ENCODE results near the gene CIROP.

Gene CIROP

GRCh38 chr14:23058654-23059504 lies 45.9 kb downstream of the CIROP start:
- H3K14ac ChIP-seq (ENCODE audit: low read length in 2 of 2) = no peak overlapping the region
- H2BK5ac ChIP-seq (ENCODE audit: low read depth, low read length, poor library complexity, severe bottlenecking) = no peak overlapping the region
- peaks cover 9% of the 10 kb centered on the region for H3K79me1 ChIP-seq (replicated peaks; ENCODE audit: low read length, poor library complexity, severe bottlenecking)
- no peak overlapping the region for H3K4me2 ChIP-seq (ENCODE audit: low read length, poor library complexity, severe bottlenecking)
- no peak overlapping the region for H3K4me3 ChIP-seq (ENCODE audit: insufficient read depth in 1 of 2, low read depth in 1 of 2, low read length in 2 of 2)
- no peak for DNase-seq
- peak overlapping the region in 1 of 2 experiments; percentile 15 for H2BK12ac ChIP-seq (ENCODE audit: low read length in 2 of 2)
- no peak overlapping the region for H2BK120ac ChIP-seq (ENCODE audit: low read depth, low read length)
- H4K91ac ChIP-seq (ENCODE audit: low read length) = no peak overlapping the region
- WGBS = 92% methylated on average over 32 of the region's 32 CpGs
- peaks cover 38% of the 10 kb centered on the region for H3K4me1 ChIP-seq (ENCODE audit: control insufficient read depth, insufficient read depth, low read depth, low read length)
- H3K18ac ChIP-seq (ENCODE audit: low read depth in 1 of 2, low read length in 2 of 2) = no peak overlapping the region
- no peak overlapping the region for H2BK15ac ChIP-seq (ENCODE audit: low read depth, poor library complexity, severe bottlenecking)
- H3K27me3 ChIP-seq (ENCODE audit: control insufficient read depth in 1 of 2, insufficient read depth in 1 of 2, low read length in 2 of 2) = no peaks in the 10 kb centered on the region
- peak overlapping the region in 1 of 2 experiments; percentile 53 for H3K4ac ChIP-seq (ENCODE audit: low read depth in 1 of 2, low read length in 2 of 2)
- peak overlapping the region; percentile 64 for H3K27ac ChIP-seq (ENCODE audit: low read length, poor library complexity, severe bottlenecking)
- no peak overlapping the region for H3K9ac ChIP-seq (ENCODE audit: low read length)
- H4K8ac ChIP-seq (ENCODE audit: low read length) = no peak overlapping the region
- no peak overlapping the region for H2AFZ ChIP-seq (ENCODE audit: low read depth, low read length)
- no peak overlapping the region for H3K23ac ChIP-seq (ENCODE audit: low read length in 2 of 2)
- peaks cover 47 to 56% of the 10 kb centered on the region in 2 experiments for H3K36me3 ChIP-seq (ENCODE audit: control insufficient read depth in 1 of 2, insufficient read depth in 2 of 2, low read depth in 1 of 2, low read length in 2 of 2)
- H3K9me3 ChIP-seq (ENCODE audit: control insufficient read depth, low read length) = no peaks in the 10 kb centered on the region
- H2AK5ac ChIP-seq (ENCODE audit: low read length, severe bottlenecking) = no peak overlapping the region

- peak overlapping the region in 1 of 2 experiments; percentile 58 for H3K4ac ChIP-seq (ENCODE audit: low read depth in 1 of 2, low read length in 2 of 2)
- no peak overlapping the region for H2BK120ac ChIP-seq (ENCODE audit: low read depth, low read length)
- no peak overlapping the region for H2BK12ac ChIP-seq (ENCODE audit: low read length in 2 of 2)
- peak overlapping the region; percentile 63 to 76 for H3K4me3 ChIP-seq (ENCODE audit: insufficient read depth in 1 of 2, low read depth in 1 of 2, low read length in 2 of 2)
- WGBS = 3% methylated on average over 44 of the region's 51 CpGs
- no peak overlapping the region for H3K23ac ChIP-seq (ENCODE audit: low read length in 2 of 2)
- peak overlapping the region; percentile 75 for H3K9ac ChIP-seq (ENCODE audit: low read length)
- H2AK5ac ChIP-seq (ENCODE audit: low read length, severe bottlenecking) = no peak overlapping the region
- H4K91ac ChIP-seq (ENCODE audit: low read length) = no peak overlapping the region
- H2BK5ac ChIP-seq (ENCODE audit: low read depth, low read length, poor library complexity, severe bottlenecking) = no peak overlapping the region
- peaks cover 38 to 54% of the 10 kb centered on the region in 2 experiments for H3K36me3 ChIP-seq (ENCODE audit: control insufficient read depth in 1 of 2, insufficient read depth in 2 of 2, low read depth in 1 of 2, low read length in 2 of 2)
- H3K27ac ChIP-seq (ENCODE audit: low read length, poor library complexity, severe bottlenecking) = peak overlapping the region; percentile 84
- no peaks in the 10 kb centered on the region for H3K9me3 ChIP-seq (ENCODE audit: control insufficient read depth, low read length)
- H3K4me2 ChIP-seq (ENCODE audit: low read length, poor library complexity, severe bottlenecking) = peak overlapping the region; percentile 91
- peak; percentile 86 for DNase-seq
- H3K27me3 ChIP-seq (ENCODE audit: control insufficient read depth in 1 of 2, insufficient read depth in 1 of 2, low read length in 2 of 2) = no peaks in the 10 kb centered on the region
- no peak overlapping the region for H3K14ac ChIP-seq (ENCODE audit: low read length in 2 of 2)
- peaks cover 38% of the 10 kb centered on the region for H3K4me1 ChIP-seq (ENCODE audit: control insufficient read depth, insufficient read depth, low read depth, low read length)
- peak overlapping the region; percentile 39 for H2AFZ ChIP-seq (ENCODE audit: low read depth, low read length)
- peaks cover 6% of the 10 kb centered on the region for H3K79me1 ChIP-seq (replicated peaks; ENCODE audit: low read length, poor library complexity, severe bottlenecking)
- H4K8ac ChIP-seq (ENCODE audit: low read length) = no peak overlapping the region
- peak overlapping the region; percentile 25 to 29 for H3K18ac ChIP-seq (ENCODE audit: low read depth in 1 of 2, low read length in 2 of 2)
- no peak overlapping the region for H2BK15ac ChIP-seq (ENCODE audit: low read depth, poor library complexity, severe bottlenecking)
Measured at GRCh38 chr14:23057757-23058653, 46.8 kb downstream of the CIROP start.

- no peak within 1 kb of the TSS for H2BK120ac ChIP-seq (ENCODE audit: low read depth, low read length)
- WGBS = 2% methylated on average over 36 of the region's 73 CpGs
- H3K9ac ChIP-seq (ENCODE audit: low read length) = peak within 1 kb of the TSS; percentile 75
Measured at GRCh38 chr14:23056956-23057756, 47.6 kb downstream of the CIROP start, which contains the start of gene CDH24. Gene CDH24, minus strand, starts transcription at chr14:23057520. Its CDS starts 1,787 bp downstream, at chr14:23055733.

More at GRCh38 chr14:23056956-23057756, 47.6 kb downstream of the CIROP start, which contains the start of gene CDH24:
- Histone ChIP-seq H3K4me1 (ENCODE audit: control insufficient read depth, insufficient read depth, low read depth, low read length) (peaks cover 36% of the 10 kb centered on the region), H4K8ac (ENCODE audit: low read length) (no peak within 1 kb of the TSS), H3K18ac (ENCODE audit: low read depth in 1 of 2, low read length in 2 of 2) (peak within 1 kb of the TSS; percentile 29 to 60), H2BK15ac (ENCODE audit: low read depth, poor library complexity, severe bottlenecking) (no peak within 1 kb of the TSS), H4K91ac (ENCODE audit: low read length) (no peak within 1 kb of the TSS), H3K36me3 (ENCODE audit: control insufficient read depth in 1 of 2, insufficient read depth in 2 of 2, low read depth in 1 of 2, low read length in 2 of 2) (peaks cover 30 to 50% of the 10 kb centered on the region in 2 experiments), H3K9me3 (ENCODE audit: control insufficient read depth, low read length) (no peaks in the 10 kb centered on the region), H3K27me3 (ENCODE audit: control insufficient read depth in 1 of 2, insufficient read depth in 1 of 2, low read length in 2 of 2) (no peaks in the 10 kb centered on the region), H2BK5ac (ENCODE audit: low read depth, low read length, poor library complexity, severe bottlenecking) (no peak within 1 kb of the TSS), H3K27ac (ENCODE audit: low read length, poor library complexity, severe bottlenecking) (peak within 1 kb of the TSS; percentile 84), H3K4ac (ENCODE audit: low read depth in 1 of 2, low read length in 2 of 2) (peak within 1 kb of the TSS; percentile 58 to 59), H3K4me2 (ENCODE audit: low read length, poor library complexity, severe bottlenecking) (peak within 1 kb of the TSS; percentile 91), H2BK12ac (ENCODE audit: low read length in 2 of 2) (no peak within 1 kb of the TSS), H3K14ac (ENCODE audit: low read length in 2 of 2) (no peak within 1 kb of the TSS), H3K23ac (ENCODE audit: low read length in 2 of 2) (no peak within 1 kb of the TSS), H3K4me3 (ENCODE audit: insufficient read depth in 1 of 2, low read depth in 1 of 2, low read length in 2 of 2) (peak within 1 kb of the TSS; percentile 63 to 76), H3K79me1 (replicated peaks; ENCODE audit: low read length, poor library complexity, severe bottlenecking) (peaks cover 6% of the 10 kb centered on the region), H2AFZ (ENCODE audit: low read depth, low read length) (peak within 1 kb of the TSS; percentile 39), H2AK5ac (ENCODE audit: low read length, severe bottlenecking) (no peak within 1 kb of the TSS)
- peak; percentile 74 for DNase-seq
